NCI-H460 (cell line): Measurements from ENCODE around the gene CCDC152. TPM values are rescaled to one million over a fixed set of nuclear protein-coding genes. Genes with fewer than 3 reads are reported as not detected.
"Not testable (repeated sequence)": the region's sequence is repeated elsewhere in the genome, so short reads cannot be mapped to it uniquely, and the experiment has no call there.

Experiments
- DNase-seq: peaks from one replicate; pipeline ENCODE4 v3.0.0-alpha.2; 2016; ENCODE audit warnings: low read depth; ENCODE audit errors: extremely low read depth
- total RNA-seq: library from RNA; depleted of rRNA; stranded (reverse); fragments of >200 nt; shearing (Covaris generic); gene quantifications from 2 replicates; pipeline ENCODE4 v1.2.3, GENCODE V29; 2014; rRNA removed

Gene CCDC152
- total RNA-seq, 1 experiment from 2014 or later: not detected

DNA sequence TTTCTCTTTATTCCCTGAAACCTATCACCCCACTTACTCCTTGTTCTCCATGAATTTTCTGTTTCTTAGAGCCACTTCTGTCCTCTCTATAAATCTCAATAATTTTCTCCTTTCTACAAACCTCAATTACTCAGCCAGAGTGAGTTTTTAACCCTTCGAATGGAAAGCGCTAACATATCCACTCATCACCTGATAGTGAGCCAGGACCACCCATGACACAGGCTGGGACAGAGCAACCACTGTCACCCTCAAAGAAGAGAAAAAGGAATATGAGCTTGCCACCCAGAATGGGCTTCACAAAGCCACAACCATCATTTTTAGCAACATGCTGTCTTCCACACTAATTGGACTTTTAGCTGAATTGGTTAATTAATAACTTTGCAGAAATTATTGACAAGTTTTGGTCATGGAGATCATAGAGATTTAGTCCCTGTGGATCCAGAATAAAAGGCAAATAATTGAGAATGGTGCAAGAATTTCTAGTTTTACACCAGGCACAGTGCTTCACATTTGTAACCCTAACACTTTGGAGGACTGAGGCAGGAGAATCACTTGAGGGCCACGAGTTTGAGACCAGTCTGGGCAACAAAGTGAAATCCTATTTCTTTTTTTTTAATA is 87.2 kb downstream of the CCDC152 start:
- DNase-seq: no peak

DNA sequence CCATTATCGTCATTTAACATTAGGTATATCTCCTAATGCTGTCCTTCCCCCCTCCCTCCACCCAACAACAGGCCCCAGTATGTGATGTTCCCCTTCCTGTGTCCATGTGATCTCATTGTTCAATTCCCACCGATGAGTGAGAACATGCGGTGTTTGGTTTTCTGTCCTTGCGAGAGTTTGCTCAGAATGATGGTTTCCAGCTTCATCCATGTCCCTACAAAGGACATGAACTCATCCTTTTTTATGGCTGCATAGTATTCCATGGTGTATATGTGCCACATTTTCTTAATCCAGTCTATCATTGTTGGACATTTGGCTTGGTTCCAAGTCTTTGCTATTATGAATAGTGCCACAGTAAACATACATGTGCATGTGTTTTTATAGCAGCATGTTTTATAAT is 87.8 kb downstream of the CCDC152 start:
- DNase-seq: not testable (repeated sequence)

DNA sequence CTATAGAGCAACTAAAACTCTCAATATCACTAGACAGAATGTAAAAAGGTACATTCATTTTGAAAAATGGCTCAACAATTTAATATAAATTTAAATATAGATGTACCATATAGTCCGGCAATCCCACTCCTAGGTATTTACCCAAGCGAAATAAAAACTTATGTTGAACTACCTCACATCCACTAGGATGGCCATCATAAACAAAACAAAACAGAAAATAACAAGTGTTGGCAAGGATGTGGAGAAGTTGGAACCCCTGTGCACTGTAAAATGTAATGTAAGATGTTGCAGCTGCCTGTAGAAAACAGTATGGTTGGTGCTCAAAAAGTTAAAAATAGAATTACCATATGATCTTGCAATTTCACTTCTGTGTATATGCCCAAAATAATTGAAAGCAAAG is 91.9 kb downstream of the CCDC152 start:
- DNase-seq: no peak

DNA sequence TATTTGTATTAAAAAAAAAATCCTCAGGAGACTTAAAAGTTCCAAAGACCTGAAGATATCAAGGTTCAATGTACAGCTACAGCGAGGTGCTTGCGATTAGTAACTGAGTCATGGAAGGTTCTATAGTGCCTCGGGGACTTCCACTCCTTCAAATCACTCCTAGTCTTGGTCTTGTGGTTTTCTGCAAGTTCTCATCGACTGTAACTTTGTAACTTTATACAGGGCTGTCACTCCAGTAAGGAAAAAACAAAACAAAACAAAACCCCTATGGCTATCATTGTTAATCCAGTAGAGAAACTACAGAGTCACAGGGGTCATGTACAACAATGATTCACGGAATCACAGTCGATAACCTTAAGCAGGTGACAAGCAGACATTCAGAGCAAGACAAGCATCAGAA is 94.9 kb downstream of the CCDC152 start:
- no peak for DNase-seq

Other genes starting within 250 kb of the CCDC152 start
- 2.6 and 4.5 TPM in 2 replicates for gene SELENOP, start 55.1 kb downstream of the CCDC152 start, total RNA-seq